Endothelial cell of umbilical vein (primary cell): Measurements from ENCODE around the gene DIP2A. TPM values are rescaled to one million over a fixed set of nuclear protein-coding genes. Genes with fewer than 3 reads are reported as not detected.

ENCODE experiments used
- BruUV-seq: library from RNA; stranded (reverse); fragments of 400-500 nt; replicated peaks from 2 replicates; lab custom pipeline; 2021; lab: Mats Ljungman, UMichigan
- CTCF ChIA-PET: fragments of 300-600, 350-600 bp; sonication (Branson Sonifier 250); formaldehyde crosslinking; loops from one replicate; lab custom pipeline; 2021; ENCODE audit warnings: antibody characterized with exemption, inconsistent platforms; lab: Charles Lee
- POLR2A ChIA-PET: fragments of 300-600, 350-600 bp; sonication (Branson Sonifier 250); formaldehyde crosslinking; loops from one replicate; lab custom pipeline; 2021; ENCODE audit warnings: antibody characterized with exemption, inconsistent platforms; lab: Charles Lee
- DNase-seq: peaks from one replicate; pipeline ENCODE4 v3.0.0-alpha.2; 2011; ENCODE audit warnings: low read depth, low spot score
- FAIRE-seq: peaks from 2 replicates; lab custom pipeline; 2011; peaks lifted over from hg19 to GRCh38; lab: Jason Lieb, UNC
- H2AFZ ChIP-seq: 2 replicates; pipeline ENCODE4 v1.6.0; 2012; ENCODE audit warnings: low read depth, low read length, control low read depth, inconsistent platforms
- H3K27ac ChIP-seq: 2 replicates; pipeline ENCODE4 v1.5.1; 2011; ENCODE audit warnings: low read depth, mild to moderate bottlenecking, control low read depth, low read length, moderate library complexity; ENCODE audit not compliant: insufficient read depth
- H3K27me3 ChIP-seq, 2 experiments: 2 replicates each; pipeline versions ENCODE4 v1.6.0 to v1.6.1; 2011; ENCODE audit warnings: low read length in 2 of 2, mixed read lengths in 1 of 2; ENCODE audit not compliant: control insufficient read depth in 2 of 2, insufficient read depth in 2 of 2
- H3K36me3 ChIP-seq, 2 experiments: 2 replicates in 1 of 2; 3 replicates in 1 of 2; pipeline ENCODE4 v1.5.1; 2011; ENCODE audit warnings: low read length in 2 of 2, mild to moderate bottlenecking in 1 of 2, moderate library complexity in 1 of 2; ENCODE audit not compliant: control insufficient read depth in 2 of 2, insufficient read depth in 2 of 2; ENCODE audit errors: extremely low read depth in 1 of 2
- H3K4me1 ChIP-seq: 3 replicates; pipeline ENCODE4 v1.5.1; 2011; ENCODE audit warnings: mild to moderate bottlenecking, low read length; ENCODE audit not compliant: control insufficient read depth, insufficient read depth; ENCODE audit errors: extremely low read depth
- H3K4me2 ChIP-seq: 2 replicates; pipeline ENCODE4 v1.6.1; 2011; ENCODE audit warnings: low read length, control low read depth, mixed read lengths; ENCODE audit not compliant: insufficient read depth
- H3K4me3 ChIP-seq, 3 experiments: fragments of 200-600 bp in 1 of 3; sonication (generic), shearing (Covaris generic) in 1 of 3; replicated peaks in 1 of 3; 2 replicates each; pipeline ENCODE4 v1.5.1; 2011 to 2016; ENCODE audit warnings: control low read depth in 3 of 3, low read length in 3 of 3, mild to moderate bottlenecking in 2 of 3, inconsistent platforms in 1 of 3, low read depth in 1 of 3, moderate library complexity in 1 of 3; ENCODE audit not compliant: insufficient read depth in 1 of 3
- H3K79me2 ChIP-seq: 2 replicates; pipeline ENCODE4 v1.6.0; 2012; ENCODE audit warnings: low read length, inconsistent platforms; ENCODE audit not compliant: control insufficient read depth, insufficient read depth
- H3K9ac ChIP-seq: replicated peaks from 2 replicates; pipeline ENCODE3; 2011; ENCODE audit warnings: low read length, control low read depth; ENCODE audit not compliant: insufficient read depth; ENCODE audit errors: extremely low read depth
- H3K9me1 ChIP-seq: replicated peaks from 3 replicates; pipeline ENCODE4 v1.6.0; 2011; ENCODE audit warnings: mild to moderate bottlenecking, low read length; ENCODE audit not compliant: control insufficient read depth, insufficient read depth; ENCODE audit errors: extremely low read depth
- H3K9me3 ChIP-seq: replicated peaks from 2 replicates; pipeline ENCODE4 v1.5.1; 2012; ENCODE audit warnings: low read length, inconsistent platforms; ENCODE audit not compliant: control insufficient read depth, insufficient read depth
- H4K20me1 ChIP-seq: replicated peaks from 2 replicates; pipeline ENCODE3; 2011; ENCODE audit warnings: mild to moderate bottlenecking, low read length; ENCODE audit not compliant: control insufficient read depth, insufficient read depth; ENCODE audit errors: extremely low read depth
- CTCF ChIP-seq, 2 donors: IDR thresholded peaks; 1 replicate in 1 of 2; 2 replicates in 1 of 2; pipeline ENCODE4 v1.5.1; 2011; ENCODE audit warnings: low read length in 2 of 2, mild to moderate bottlenecking in 2 of 2, moderate library complexity in 2 of 2, control low read depth in 1 of 2, inconsistent platforms in 1 of 2, low read depth in 1 of 2; ENCODE audit not compliant: insufficient read depth in 1 of 2; ENCODE audit errors: extremely low read depth in 1 of 2
- EZH2 ChIP-seq: IDR thresholded peaks from 2 replicates; pipeline ENCODE4 v1.6.1; 2012; ENCODE audit warnings: borderline replicate concordance, low read depth, mild to moderate bottlenecking, moderate library complexity, low read length, inconsistent platforms; ENCODE audit not compliant: severe bottlenecking
- FOS ChIP-seq: IDR thresholded peaks from 2 replicates; pipeline ENCODE4 v1.6.1; 2011; ENCODE audit warnings: mild to moderate bottlenecking, low read length, moderate library complexity, borderline replicate concordance; ENCODE audit not compliant: insufficient read depth
- GATA2 ChIP-seq: IDR thresholded peaks from 2 replicates; pipeline ENCODE4 v1.7.0; 2011; ENCODE audit warnings: low read depth, mild to moderate bottlenecking, moderate library complexity, mixed read lengths, low read length; ENCODE audit not compliant: insufficient read length, insufficient read depth
- JUN ChIP-seq: IDR thresholded peaks from 2 replicates; pipeline ENCODE4 v1.6.1; 2011; ENCODE audit warnings: borderline replicate concordance, low read depth; ENCODE audit not compliant: insufficient read length, insufficient read depth
- MAX ChIP-seq: IDR thresholded peaks from 2 replicates; pipeline ENCODE4 v1.6.1; 2011; ENCODE audit not compliant: insufficient read depth, insufficient read length
- MYC ChIP-seq: IDR thresholded peaks from one replicate; pipeline ENCODE4 v1.6.1; 2011; ENCODE audit warnings: mild to moderate bottlenecking, low read depth, low read length
- POLR2A ChIP-seq: IDR thresholded peaks from 2 replicates; pipeline ENCODE4 v1.6.1; 2012; ENCODE audit warnings: low read depth, mild to moderate bottlenecking, control low read depth, low read length
- POLR2AphosphoS5 ChIP-seq: IDR thresholded peaks from 2 replicates; pipeline ENCODE4 v1.6.1; 2012; ENCODE audit warnings: low read depth, mild to moderate bottlenecking, control low read depth, low read length, moderate library complexity; ENCODE audit not compliant: insufficient read depth
- dilution Hi-C: fragments of 300-500 bp; cut with MboI; formaldehyde crosslinking; loops from one replicate; pipeline ENCODE4 v1.15.0; 2019; ENCODE audit warnings: low sequenced_read_pairs; ENCODE audit not compliant: extremely low pct_ligation_motif_present
- intact Hi-C: fragments of 100-400 bp; cut with micrococcal nuclease; formaldehyde crosslinking; loops from one replicate; pipeline ENCODE4 v1.10.0; 2022
- polyA plus RNA-seq, 4 experiments: library from polyadenylated mRNA; depleted of rRNA in 3 of 4; stranded (reverse) in 3 of 4; unstranded in 1 of 4; fragments of >200 nt; gene quantifications; 2 replicates each; pipeline versions ENCODE4 v1.2.1 to v1.2.3, GENCODE V29; 2011 to 2012; ENCODE audit warnings: missing spikeins in 1 of 4
- total RNA-seq: library from RNA; stranded (reverse); gene quantifications from 2 replicates; pipeline ENCODE4 v1.2.3, GENCODE V29; 2021

The DIP2A gene
- total and polyA plus RNA-seq, 2 donors (not counting 3 experiments of a cell fraction or from before 2014, with no cell fraction given), result 34.5 to 62.1 TPM

GRCh38 chr21:46411691-46412090 is 47.0 kb upstream of the DIP2A start:
- Histone ChIP-seq H3K9me3 (no peaks in the 10 kb centered on the region), H3K27ac (no peak overlapping the region), H3K4me2 (no peak overlapping the region), H3K4me3 (no peak overlapping the region), H2AFZ (no peak overlapping the region), H3K27me3 (no peaks in the 10 kb centered on the region), H4K20me1 (no peaks in the 10 kb centered on the region), H3K9ac (no peak overlapping the region), H3K4me1 (no peaks in the 10 kb centered on the region), H3K36me3 (peaks cover 6 to 12% of the 10 kb centered on the region in 2 experiments), H3K79me2 (no peaks in the 10 kb centered on the region), H3K9me1 (no peaks in the 10 kb centered on the region)
- DNase-seq (no peak), FAIRE-seq (no peak)
- ChIA-PET CTCF (interaction anchor here (1.4 kb wide), 1 partner anchor 258 kb away, joined by 3 read pairs; no protein-coding TSS in a partner anchor), POLR2A (no interaction called here)
- no TSS peak for BruUV-seq
- no peak for TF ChIP-seq POLR2AphosphoS5
- TF ChIP-seq JUN, result no peak
- no peak for TF ChIP-seq CTCF (IDR thresholded peaks at IDR 0.05; ENCODE audit: extremely low read depth in 1 of 2, insufficient read depth in 1 of 2, low read depth in 1 of 2, low read length in 2 of 2)
- no peak for TF ChIP-seq POLR2A
- TF ChIP-seq EZH2, result no peak
- TF ChIP-seq FOS, result no peak
- TF ChIP-seq MYC, result no peak
- no peak for TF ChIP-seq MAX
- no peak for TF ChIP-seq GATA2
- dilution Hi-C loops (no loop called here), intact Hi-C loops (no loop called here)
